GM12874 (cell line): ENCODE measurements around the gene ARHGAP5.

ENCODE experiments used
- TF ChIP-seq, protein P1 (sequence below): IDR thresholded peaks from 2 replicates; pipeline ENCODE4 v1.5.1; 2011; ENCODE audit warnings: low read depth, mild to moderate bottlenecking, control low read depth, low read length, moderate library complexity; ENCODE audit not compliant: insufficient read depth

ARHGAP5 gene

DNA sequence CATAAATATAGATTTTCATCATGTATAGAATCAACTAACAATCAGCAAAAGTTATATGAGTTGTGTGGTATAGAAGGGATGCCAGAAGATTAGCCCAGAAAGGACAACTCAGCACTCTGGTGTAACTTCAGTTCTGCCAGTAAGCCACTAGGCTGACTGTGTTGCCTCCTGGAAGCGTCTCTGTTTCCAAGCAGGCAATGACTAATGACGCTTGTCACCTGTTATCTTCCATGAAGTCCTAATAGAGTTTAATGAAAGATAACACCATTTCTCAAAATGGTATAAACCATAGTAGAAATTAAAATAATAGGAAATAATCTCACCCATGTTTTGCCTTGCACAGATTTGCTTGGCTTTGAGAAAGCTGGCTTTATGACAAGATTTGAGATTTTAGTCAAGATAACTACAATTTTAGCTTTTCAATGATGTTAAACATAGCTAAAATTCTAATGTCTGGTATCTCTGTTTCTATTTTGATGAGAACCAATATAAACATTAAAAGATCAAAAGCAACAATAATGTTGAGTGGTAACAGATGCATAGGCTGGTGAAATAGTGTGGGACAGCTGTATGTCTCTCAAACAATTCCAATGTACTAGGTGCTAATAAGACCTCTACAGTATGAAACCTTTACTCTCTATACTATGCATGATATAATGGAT lies 115.7 kb downstream of the ARHGAP5 start:
- TF ChIP-seq, protein P1, sequence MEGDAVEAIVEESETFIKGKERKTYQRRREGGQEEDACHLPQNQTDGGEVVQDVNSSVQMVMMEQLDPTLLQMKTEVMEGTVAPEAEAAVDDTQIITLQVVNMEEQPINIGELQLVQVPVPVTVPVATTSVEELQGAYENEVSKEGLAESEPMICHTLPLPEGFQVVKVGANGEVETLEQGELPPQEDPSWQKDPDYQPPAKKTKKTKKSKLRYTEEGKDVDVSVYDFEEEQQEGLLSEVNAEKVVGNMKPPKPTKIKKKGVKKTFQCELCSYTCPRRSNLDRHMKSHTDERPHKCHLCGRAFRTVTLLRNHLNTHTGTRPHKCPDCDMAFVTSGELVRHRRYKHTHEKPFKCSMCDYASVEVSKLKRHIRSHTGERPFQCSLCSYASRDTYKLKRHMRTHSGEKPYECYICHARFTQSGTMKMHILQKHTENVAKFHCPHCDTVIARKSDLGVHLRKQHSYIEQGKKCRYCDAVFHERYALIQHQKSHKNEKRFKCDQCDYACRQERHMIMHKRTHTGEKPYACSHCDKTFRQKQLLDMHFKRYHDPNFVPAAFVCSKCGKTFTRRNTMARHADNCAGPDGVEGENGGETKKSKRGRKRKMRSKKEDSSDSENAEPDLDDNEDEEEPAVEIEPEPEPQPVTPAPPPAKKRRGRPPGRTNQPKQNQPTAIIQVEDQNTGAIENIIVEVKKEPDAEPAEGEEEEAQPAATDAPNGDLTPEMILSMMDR: no peak

DNA sequence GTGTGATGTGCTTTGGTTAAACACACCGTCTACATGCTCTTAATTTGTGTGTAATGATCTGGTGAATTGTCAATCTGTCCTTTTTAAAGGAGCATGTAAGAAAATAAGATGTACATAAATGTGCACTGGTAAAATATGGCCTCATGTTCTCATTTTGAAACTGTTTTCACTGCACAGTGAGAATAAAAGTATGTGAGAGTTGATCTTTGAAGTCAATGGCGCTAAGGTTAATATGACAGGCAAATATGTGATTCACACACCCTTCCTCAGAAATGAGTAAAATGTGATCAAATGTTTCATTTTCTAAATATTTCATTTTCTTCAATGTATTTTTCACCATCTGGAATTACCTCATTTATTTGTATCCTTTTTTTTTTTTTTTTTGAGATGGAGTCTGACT lies 116.4 kb downstream of the ARHGAP5 start:
- TF ChIP-seq, protein P1: no peak

DNA sequence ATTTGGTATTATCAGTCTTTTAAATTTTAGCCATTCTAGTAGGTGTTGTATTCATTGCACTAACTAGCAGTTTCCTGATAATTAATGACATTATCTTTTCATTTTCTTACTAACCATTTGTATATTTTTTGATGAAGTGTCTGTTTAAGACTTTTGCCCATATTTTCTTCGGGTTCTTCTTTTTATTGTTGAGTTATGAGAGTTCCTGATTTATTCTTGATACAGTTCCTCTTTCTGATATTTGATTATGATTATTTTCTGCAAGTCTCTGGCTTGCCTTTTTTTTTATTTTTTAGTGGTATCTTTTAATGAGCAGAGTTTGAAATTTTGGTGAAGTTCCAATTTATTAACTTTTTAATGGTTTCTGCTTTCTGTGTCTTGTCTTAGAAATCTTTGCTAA lies 118.5 kb downstream of the ARHGAP5 start:
- TF ChIP-seq, protein P1: no peak

DNA sequence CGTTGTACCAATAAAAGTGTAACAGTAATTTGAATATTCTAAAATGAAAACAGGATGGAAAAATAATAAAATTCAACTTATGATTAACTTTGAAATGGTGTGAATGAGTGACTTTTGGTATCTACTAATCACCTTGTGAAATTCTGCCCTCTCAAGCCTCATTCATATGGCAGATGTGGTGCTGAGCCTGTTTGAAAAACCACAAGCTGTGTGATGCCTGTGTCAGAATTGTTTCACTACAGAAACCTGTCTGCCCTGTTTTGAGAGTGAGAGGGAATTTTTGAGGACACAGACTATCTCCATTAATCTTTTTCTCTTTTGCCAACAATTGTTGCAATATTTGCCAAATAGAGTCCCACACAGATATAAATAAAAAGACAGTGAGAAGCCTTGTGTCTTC lies 120.8 kb downstream of the ARHGAP5 start:
- TF ChIP-seq, protein P1: no peak

DNA sequence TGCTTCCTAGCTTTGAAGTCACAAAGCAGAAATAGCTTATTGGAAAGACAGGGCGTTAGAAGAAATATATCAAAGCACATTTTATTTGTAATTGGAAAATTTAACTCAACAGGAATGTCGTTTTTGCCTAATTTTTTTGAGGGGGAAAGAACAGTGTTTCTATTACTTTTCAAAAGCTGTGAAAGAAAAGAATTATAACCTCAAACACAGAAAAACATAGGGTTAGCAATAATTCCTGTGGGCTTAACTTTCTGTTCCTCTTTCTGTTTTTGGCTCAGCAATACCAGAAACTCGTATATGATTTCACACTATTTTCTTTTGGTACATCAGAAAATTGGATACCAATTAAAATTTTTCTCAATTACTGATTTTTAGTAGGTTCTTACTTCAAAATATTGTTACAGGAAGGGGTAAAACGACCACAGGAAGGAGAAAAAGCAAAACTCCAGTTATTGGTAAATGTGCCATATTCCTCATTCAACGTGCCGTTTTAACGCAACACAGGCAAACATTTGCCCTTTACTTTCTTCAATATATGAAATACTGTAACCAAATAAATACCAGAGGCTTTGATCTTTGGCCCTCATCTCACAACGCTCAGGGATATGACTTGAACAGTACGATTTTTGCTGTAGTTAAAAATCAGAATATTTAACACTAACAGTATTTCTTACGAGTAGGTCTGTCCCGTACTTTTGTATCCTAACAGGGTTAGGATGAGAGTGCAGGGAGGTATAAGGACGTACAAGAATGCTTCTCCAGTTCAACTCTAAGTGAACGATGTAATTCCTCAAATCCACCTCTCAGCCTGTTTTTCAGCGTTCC lies 123.5 kb downstream of the ARHGAP5 start:
- TF ChIP-seq, protein P1: no peak

DNA sequence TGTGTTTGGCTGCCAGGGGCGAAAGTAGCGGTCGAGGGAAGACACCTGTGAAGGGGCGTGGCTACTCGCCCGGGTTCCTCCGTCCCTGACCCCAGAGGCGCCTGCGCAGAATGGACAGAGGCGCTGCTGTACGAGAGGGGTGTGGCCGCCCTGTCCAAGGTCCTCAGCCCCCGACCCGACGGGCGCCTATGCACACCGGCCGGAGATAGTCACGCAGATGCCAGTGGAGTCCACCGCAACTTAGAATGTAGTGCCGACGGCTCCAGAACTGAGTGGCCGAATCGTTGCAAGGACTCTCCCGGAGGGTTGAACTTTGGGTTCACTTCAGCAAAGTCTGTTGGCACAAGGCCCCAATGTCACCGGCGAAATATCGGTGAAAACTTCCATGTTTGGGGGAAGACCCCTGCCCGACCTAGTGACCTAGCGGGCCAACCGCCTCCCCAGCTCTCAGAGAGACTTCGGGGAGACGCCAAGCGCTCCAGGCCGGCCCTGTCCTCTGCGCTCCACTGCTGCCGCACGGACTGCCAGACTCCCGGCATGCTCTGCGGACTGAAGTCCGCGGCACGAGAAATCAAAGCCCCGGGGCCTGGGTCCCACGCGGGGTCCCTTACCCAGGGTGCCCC lies 124.2 kb downstream of the ARHGAP5 start:
- TF ChIP-seq, protein P1: no peak

DNA sequence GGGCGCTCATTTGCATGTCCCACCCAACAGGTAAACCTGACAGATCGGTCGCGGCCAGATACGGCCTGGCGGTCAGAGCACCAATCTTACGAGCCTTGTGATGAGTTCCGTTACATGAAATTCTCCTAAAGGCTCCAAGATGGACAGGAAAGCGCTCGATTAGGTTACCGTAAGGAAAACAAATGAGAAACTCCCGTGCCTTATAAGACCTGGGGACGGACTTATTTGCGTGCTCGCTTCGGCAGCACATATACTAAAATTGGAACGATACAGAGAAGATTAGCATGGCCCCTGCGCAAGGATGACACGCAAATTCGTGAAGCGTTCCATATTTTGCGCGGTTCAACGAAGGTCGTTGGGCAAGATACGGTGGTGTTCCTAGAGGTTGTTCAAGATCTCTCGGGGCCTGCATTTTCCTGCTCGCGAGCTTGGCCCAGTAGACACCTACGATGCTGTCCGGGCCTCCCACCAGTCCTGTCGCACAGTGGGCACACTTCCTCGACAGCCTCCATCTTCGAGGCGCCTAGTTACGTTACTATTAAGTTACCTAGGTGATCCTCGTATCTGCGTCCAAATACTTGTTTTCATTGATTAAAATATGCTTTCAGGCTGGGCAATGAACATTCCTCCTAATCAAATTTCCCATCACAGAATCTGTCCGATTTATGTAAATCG lies 124.8 kb downstream of the ARHGAP5 start, which contains the start of gene RNU6-7:
Gene RNU6-7 (plus strand): TSS at position 230 of the 675 bp plus-strand sequence.
- TF ChIP-seq, protein P1: no peak
